Type B pancreatic cell (in vitro differentiated cells): Measurements from ENCODE around the gene ALDH1A2. TPM values are rescaled to one million over a fixed set of nuclear protein-coding genes. Genes with fewer than 3 reads are reported as not detected.

Experiments used
- DNase-seq: peaks from one replicate; pipeline ENCODE4 v3.0.0; 2021; ENCODE audit warnings: mixed read lengths; ENCODE audit not compliant: unreplicated experiment; ENCODE audit errors: extremely low spot score
- H3K27ac Mint-ChIP-seq: 2 replicates; pipeline ENCODE4 v1.8.0; 2021; ENCODE audit warnings: mild to moderate bottlenecking, mixed read lengths
- H3K27me3 Mint-ChIP-seq: 2 replicates; pipeline ENCODE4 v1.8.0; 2021; ENCODE audit warnings: mixed read lengths
- H3K36me3 Mint-ChIP-seq: 2 replicates; pipeline ENCODE4 v1.8.0; 2021; ENCODE audit warnings: mixed read lengths
- H3K4me1 Mint-ChIP-seq: one replicate; pipeline ENCODE4 v1.8.0; 2021; ENCODE audit warnings: mixed read lengths; ENCODE audit not compliant: unreplicated experiment
- H3K4me3 Mint-ChIP-seq: 2 replicates; pipeline ENCODE4 v1.8.0; 2021; ENCODE audit warnings: mild to moderate bottlenecking, mixed read lengths
- H3K9me3 Mint-ChIP-seq: 2 replicates; pipeline ENCODE4 v1.8.0; 2021; ENCODE audit warnings: mixed read lengths
- CTCF ChIP-seq: fragments of 200-600 bp; sonication (generic); conservative IDR thresholded peaks from 2 replicates; pipeline ENCODE4 v1.5.0; 2021; ENCODE audit warnings: antibody characterized with exemption, mild to moderate bottlenecking
- total RNA-seq: library from RNA; stranded (reverse); gene quantifications from 2 replicates; pipeline ENCODE4 v1.2.1, GENCODE V29; 2021; ENCODE audit warnings: low replicate concordance

The ALDH1A2 gene
- total RNA-seq, 1 donor from 2014 or later: 38.3 TPM

GRCh38 chr15:57923306-57923705 lies 142.2 kb downstream of the ALDH1A2 start:
- Mint-ChIP-seq H3K27me3 (peaks cover 22% of the 10 kb centered on the region), H3K27ac (no peak overlapping the region), H3K9me3 (no peaks in the 10 kb centered on the region), H3K36me3 (no peaks in the 10 kb centered on the region), H3K4me1 (peaks cover 17% of the 10 kb centered on the region), H3K4me3 (no peak overlapping the region)
- no peak for DNase-seq
- no peak for TF ChIP-seq CTCF

GRCh38 chr15:57922776-57923175 lies 142.7 kb downstream of the ALDH1A2 start:
- no peak for DNase-seq
- H3K27ac Mint-ChIP-seq: no peak overlapping the region
- H3K4me3 Mint-ChIP-seq: no peak overlapping the region
- peaks cover 17% of the 10 kb centered on the region for H3K4me1 Mint-ChIP-seq
- no peaks in the 10 kb centered on the region for H3K36me3 Mint-ChIP-seq
- no peak for TF ChIP-seq CTCF
- H3K9me3 Mint-ChIP-seq: no peaks in the 10 kb centered on the region
- H3K27me3 Mint-ChIP-seq: peaks cover 23% of the 10 kb centered on the region

GRCh38 chr15:57921371-57921770 lies 144.1 kb downstream of the ALDH1A2 start:
- Mint-ChIP-seq H3K4me1 (peaks cover 17% of the 10 kb centered on the region), H3K9me3 (no peaks in the 10 kb centered on the region), H3K27ac (no peak overlapping the region), H3K4me3 (no peak overlapping the region), H3K27me3 (peaks cover 23% of the 10 kb centered on the region), H3K36me3 (no peaks in the 10 kb centered on the region)
- TF ChIP-seq CTCF: no peak
- no peak for DNase-seq

GRCh38 chr15:57920911-57921310 lies 144.6 kb downstream of the ALDH1A2 start:
- Mint-ChIP-seq H3K4me3 (no peak overlapping the region), H3K9me3 (no peaks in the 10 kb centered on the region), H3K36me3 (no peaks in the 10 kb centered on the region), H3K27ac (no peak overlapping the region), H3K4me1 (peaks cover 17% of the 10 kb centered on the region), H3K27me3 (peaks cover 23% of the 10 kb centered on the region)
- no peak for DNase-seq
- TF ChIP-seq CTCF: no peak

- H3K9me3 Mint-ChIP-seq: no peaks in the 10 kb centered on the region
- no peaks in the 10 kb centered on the region for H3K36me3 Mint-ChIP-seq
- TF ChIP-seq CTCF: no peak
- H3K4me3 Mint-ChIP-seq: no peak overlapping the region
- DNase-seq: no peak
- peaks cover 15% of the 10 kb centered on the region for H3K27me3 Mint-ChIP-seq
- H3K4me1 Mint-ChIP-seq: peaks cover 17% of the 10 kb centered on the region
- H3K27ac Mint-ChIP-seq: no peak overlapping the region
These were observed 145.8 kb downstream of the ALDH1A2 start for GRCh38 chr15:57919754-57920153.

- Mint-ChIP-seq H3K36me3 (no peaks in the 10 kb centered on the region), H3K9me3 (no peaks in the 10 kb centered on the region), H3K27ac (no peak overlapping the region), H3K4me3 (no peak overlapping the region), H3K27me3 (peaks cover 18% of the 10 kb centered on the region), H3K4me1 (peaks cover 9% of the 10 kb centered on the region)
- TF ChIP-seq CTCF: no peak
- DNase-seq: no peak
These were observed 147.5 kb downstream of the ALDH1A2 start for GRCh38 chr15:57917998-57918397.
